Keratinocyte (primary cell): ENCODE data around the gene MBLAC1.

ENCODE experiments used
- EZH2 ChIP-seq: IDR thresholded peaks from one replicate; pipeline ENCODE4 v1.6.1; 2012; ENCODE audit warnings: inconsistent platforms, mild to moderate bottlenecking, low read length, moderate library complexity
- TF ChIP-seq, protein P1 (sequence below), 3 experiments: IDR thresholded peaks in 1 of 3; conservative IDR thresholded peaks in 1 of 3; optimal IDR thresholded peaks in 1 of 3; 2 replicates in 2 of 3; 3 replicates in 1 of 3; pipeline versions ENCODE3 to v1.5.1; 2011; ENCODE audit warnings: low read length in 3 of 3, mild to moderate bottlenecking in 3 of 3, moderate library complexity in 2 of 3, control low read depth in 1 of 3, inconsistent platforms in 1 of 3; ENCODE audit not compliant: insufficient read depth in 2 of 3; ENCODE audit errors: extremely low read depth in 1 of 3

- TF ChIP-seq, protein P1, sequence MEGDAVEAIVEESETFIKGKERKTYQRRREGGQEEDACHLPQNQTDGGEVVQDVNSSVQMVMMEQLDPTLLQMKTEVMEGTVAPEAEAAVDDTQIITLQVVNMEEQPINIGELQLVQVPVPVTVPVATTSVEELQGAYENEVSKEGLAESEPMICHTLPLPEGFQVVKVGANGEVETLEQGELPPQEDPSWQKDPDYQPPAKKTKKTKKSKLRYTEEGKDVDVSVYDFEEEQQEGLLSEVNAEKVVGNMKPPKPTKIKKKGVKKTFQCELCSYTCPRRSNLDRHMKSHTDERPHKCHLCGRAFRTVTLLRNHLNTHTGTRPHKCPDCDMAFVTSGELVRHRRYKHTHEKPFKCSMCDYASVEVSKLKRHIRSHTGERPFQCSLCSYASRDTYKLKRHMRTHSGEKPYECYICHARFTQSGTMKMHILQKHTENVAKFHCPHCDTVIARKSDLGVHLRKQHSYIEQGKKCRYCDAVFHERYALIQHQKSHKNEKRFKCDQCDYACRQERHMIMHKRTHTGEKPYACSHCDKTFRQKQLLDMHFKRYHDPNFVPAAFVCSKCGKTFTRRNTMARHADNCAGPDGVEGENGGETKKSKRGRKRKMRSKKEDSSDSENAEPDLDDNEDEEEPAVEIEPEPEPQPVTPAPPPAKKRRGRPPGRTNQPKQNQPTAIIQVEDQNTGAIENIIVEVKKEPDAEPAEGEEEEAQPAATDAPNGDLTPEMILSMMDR (optimal IDR thresholded peaks at IDR 0.05 in 1 of 3, IDR thresholded peaks at IDR 0.05 in 1 of 3, conservative IDR thresholded peaks at IDR 0.05 in 1 of 3; ENCODE audit: extremely low read depth in 1 of 3, insufficient read depth in 2 of 3, low read length in 3 of 3) = no peak
- TF ChIP-seq EZH2 = no peak
These were observed 47.7 kb upstream of the MBLAC1 start for GRCh38 chr7:100079024-100079560.
